Activated naive CD8-positive, alpha-beta T cell treated with anti-CD3 and anti-CD28 coated beads, Interleukin-2, amount 50 U/mL, for 24 hours (primary cell): ENCODE data around the gene ZCWPW1.
"Not testable (repeated sequence)": the region's sequence is repeated elsewhere in the genome, so short reads cannot be mapped to it uniquely, and the experiment has no call there.

Experiments
- ATAC-seq: fragments of 150-1000 bp; cut with Tn5 transposase; one replicate; pipeline ENCODE4 v1.10.0; 2021
- DNase-seq: peaks from one replicate; pipeline ENCODE4 v3.0.0; 2021
- H3K27ac Mint-ChIP-seq: one replicate; pipeline ENCODE4 v1.8.0; 2021; ENCODE audit warnings: mild to moderate bottlenecking, mixed read lengths
- H3K27me3 Mint-ChIP-seq: one replicate; pipeline ENCODE4 v1.8.0; 2021; ENCODE audit warnings: mixed read lengths
- H3K36me3 Mint-ChIP-seq: one replicate; pipeline ENCODE4 v1.8.0; 2021; ENCODE audit warnings: low read depth, mixed read lengths
- H3K4me1 Mint-ChIP-seq: one replicate; pipeline ENCODE4 v1.8.0; 2021; ENCODE audit warnings: mixed read lengths
- H3K4me3 Mint-ChIP-seq: one replicate; pipeline ENCODE4 v1.8.0; 2021; ENCODE audit warnings: mild to moderate bottlenecking, moderate library complexity, mixed read lengths
- H3K9me3 Mint-ChIP-seq: one replicate; pipeline ENCODE4 v1.8.0; 2021; ENCODE audit warnings: mixed read lengths

The ZCWPW1 gene

DNA sequence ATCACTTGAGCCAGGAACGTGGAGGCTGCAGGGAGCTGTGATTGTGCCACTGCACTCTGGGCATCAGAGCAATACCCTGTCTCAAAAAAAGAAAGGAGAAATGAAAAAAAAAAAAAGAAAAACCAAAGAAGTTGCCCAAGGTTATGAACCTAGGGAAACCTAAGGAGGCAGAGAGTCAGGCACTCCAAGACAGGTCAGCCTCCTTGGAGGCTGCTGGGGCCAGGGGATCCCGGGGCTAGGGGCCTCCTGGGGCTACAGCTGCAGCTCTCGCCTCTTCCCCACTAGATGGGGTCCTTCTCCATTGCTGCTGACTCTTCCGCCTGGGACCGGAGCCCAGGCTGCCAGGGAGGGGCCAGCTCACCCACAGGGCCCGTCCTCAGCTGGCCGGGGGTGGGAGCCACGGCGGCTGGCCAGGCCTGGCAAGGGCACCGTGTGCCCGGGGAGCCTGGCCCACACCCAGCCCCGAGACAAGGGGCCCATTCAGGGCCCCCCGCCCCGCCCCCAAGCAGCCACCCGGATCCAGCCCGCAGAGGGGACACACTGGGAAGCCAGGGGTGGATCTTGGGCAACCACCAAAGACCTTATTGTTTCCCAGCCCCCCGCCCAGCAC, 37.3 kb upstream of the ZCWPW1 start:
- ATAC-seq (no peak), DNase-seq (no peak)
- no peak overlapping the region for H3K27ac Mint-ChIP-seq

DNA sequence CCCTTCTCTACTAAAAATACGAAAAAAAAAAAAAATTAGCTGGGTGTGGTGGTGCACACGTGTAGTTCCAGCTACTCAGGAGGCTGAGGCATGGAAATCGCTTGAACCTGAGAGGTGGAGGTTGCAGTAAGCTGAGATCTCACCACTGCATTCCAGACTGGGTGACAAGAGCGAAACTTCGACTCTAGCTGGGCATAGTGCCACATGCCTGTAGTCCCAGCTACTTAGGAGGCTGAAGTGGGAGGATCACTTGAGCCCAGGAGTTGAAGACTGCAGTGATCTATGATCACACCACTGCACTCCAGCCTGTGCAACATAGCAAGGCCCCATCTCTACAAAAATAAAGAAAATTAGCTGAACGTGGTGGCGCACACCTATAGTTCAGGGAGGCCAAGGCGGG, 36.8 kb upstream of the ZCWPW1 start:
- DNase-seq (no peak), ATAC-seq (no peak)
- Mint-ChIP-seq H3K36me3 (peaks cover 5% of the 10 kb centered on the region), H3K27ac (no peak overlapping the region), H3K4me3 (no peak overlapping the region), H3K9me3 (no peaks in the 10 kb centered on the region), H3K4me1 (peaks cover 7% of the 10 kb centered on the region), H3K27me3 (no peaks in the 10 kb centered on the region)

More for the DNA sequence above, 37.3 kb upstream of the ZCWPW1 start:
- Mint-ChIP-seq H3K4me1 (peaks cover 9% of the 10 kb centered on the region), H3K4me3 (no peak overlapping the region), H3K36me3 (peaks cover 5% of the 10 kb centered on the region), H3K9me3 (no peaks in the 10 kb centered on the region), H3K27me3 (no peaks in the 10 kb centered on the region)

DNA sequence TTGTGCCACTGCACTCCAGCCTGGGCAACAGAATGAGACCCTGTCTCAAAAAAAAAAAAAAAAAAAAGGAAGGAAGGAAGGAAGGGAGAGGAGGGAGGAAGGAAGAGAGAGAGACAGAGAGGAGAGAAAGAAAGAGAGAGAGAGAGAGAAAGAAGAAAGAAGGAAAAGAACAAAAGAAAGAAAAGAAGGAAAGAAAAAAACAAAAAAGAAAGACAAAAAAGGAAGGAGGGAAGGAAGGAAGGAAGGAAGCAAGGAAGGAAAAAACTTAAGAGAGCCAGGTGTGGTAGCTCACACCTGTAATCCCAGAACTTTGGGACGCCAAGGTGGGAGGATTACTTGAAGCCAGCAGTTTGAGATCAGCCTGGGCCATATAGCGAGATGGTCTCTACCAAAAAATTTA, 36.3 kb upstream of the ZCWPW1 start:
- DNase-seq (no peak), ATAC-seq (no peak)
- peaks cover 4% of the 10 kb centered on the region for H3K4me1 Mint-ChIP-seq
- H3K27ac Mint-ChIP-seq: no peak overlapping the region
- H3K4me3 Mint-ChIP-seq: no peak overlapping the region
- H3K27me3 Mint-ChIP-seq: no peaks in the 10 kb centered on the region
- peaks cover 5% of the 10 kb centered on the region for H3K36me3 Mint-ChIP-seq
- no peaks in the 10 kb centered on the region for H3K9me3 Mint-ChIP-seq

DNA sequence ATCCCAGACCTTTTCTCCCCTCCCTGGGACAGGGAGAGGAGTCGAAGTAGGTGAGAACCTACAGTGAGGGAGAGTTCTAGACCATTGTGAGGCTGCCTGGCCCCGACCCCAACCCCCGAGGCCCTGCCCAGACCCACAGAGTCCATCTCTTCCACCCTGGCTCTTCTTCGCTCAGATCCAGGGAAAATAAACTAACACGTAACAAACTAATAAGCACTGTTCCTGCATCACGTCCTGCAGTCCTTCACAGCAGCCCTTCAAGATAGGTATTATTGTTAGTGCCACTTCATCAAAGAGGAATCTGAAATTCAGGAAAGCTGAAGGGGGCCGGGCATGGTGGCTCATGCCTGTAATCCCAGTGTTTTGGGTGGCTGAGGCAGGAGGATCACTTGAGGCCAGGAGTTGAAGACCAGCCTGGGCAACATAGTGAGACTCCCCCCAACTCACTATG, 35.7 kb upstream of the ZCWPW1 start, which contains the start of gene SPACDR:
Gene SPACDR (minus strand): TSS at position 51 of the 451 bp plus-strand sequence. CDS start 235 bp downstream, outside the sequence.
- Mint-ChIP-seq H3K4me1 (peaks cover 2% of the 10 kb centered on the region), H3K27me3 (no peaks in the 10 kb centered on the region), H3K4me3 (no peak within 1 kb of the TSS), H3K27ac (no peak within 1 kb of the TSS), H3K9me3 (no peaks in the 10 kb centered on the region), H3K36me3 (peaks cover 7% of the 10 kb centered on the region)
- no peak for ATAC-seq
- DNase-seq: no peak

DNA sequence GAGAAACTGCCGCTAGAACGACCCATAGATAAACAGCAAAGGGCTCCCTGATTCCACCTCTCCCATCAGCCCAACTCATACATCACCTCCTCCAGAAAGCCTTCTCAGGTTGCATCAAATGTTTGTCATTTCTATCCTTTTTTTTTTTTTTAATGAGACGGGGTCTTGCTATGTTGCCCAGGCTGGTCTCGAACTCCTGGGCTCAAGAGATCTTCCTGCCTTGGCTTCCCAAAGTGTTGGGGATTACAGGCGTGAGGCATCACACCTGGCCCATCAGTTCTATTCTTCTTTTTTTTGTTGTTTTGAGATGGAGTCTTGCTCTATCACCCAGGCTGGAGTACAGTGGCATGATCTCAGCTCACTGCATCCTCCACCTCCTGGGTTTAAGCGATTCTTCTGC, 28.5 kb upstream of the ZCWPW1 start:
- Mint-ChIP-seq H3K4me1 (no peaks in the 10 kb centered on the region), H3K27ac (no peak overlapping the region), H3K9me3 (no peaks in the 10 kb centered on the region), H3K36me3 (peaks cover 2% of the 10 kb centered on the region), H3K27me3 (no peaks in the 10 kb centered on the region), H3K4me3 (no peak overlapping the region)
- no peak for ATAC-seq
- no peak for DNase-seq

DNA sequence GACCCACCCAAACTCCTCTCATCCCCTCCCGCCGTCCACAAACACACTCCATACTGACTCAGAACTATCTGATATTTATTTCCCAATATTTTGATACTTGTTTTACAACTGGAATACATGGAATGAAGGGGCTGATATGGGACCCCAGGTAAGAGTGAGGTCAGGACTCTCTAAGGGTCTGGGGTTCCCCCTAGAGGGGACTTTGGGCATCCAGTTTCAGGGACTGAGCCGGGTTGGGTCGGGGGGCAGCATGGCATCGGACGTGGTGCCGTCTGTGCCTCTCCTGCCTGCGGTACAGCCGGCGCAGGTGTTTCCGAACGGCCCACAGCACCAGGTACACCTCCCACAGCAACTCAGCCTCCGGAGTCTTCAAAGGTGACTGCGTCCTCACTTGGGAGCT, 28.1 kb upstream of the ZCWPW1 start:
- Mint-ChIP-seq H3K4me3 (no peak overlapping the region), H3K9me3 (no peaks in the 10 kb centered on the region), H3K36me3 (peaks cover 2% of the 10 kb centered on the region), H3K27me3 (no peaks in the 10 kb centered on the region), H3K4me1 (no peaks in the 10 kb centered on the region), H3K27ac (no peak overlapping the region)
- DNase-seq (no peak), ATAC-seq (no peak)

DNA sequence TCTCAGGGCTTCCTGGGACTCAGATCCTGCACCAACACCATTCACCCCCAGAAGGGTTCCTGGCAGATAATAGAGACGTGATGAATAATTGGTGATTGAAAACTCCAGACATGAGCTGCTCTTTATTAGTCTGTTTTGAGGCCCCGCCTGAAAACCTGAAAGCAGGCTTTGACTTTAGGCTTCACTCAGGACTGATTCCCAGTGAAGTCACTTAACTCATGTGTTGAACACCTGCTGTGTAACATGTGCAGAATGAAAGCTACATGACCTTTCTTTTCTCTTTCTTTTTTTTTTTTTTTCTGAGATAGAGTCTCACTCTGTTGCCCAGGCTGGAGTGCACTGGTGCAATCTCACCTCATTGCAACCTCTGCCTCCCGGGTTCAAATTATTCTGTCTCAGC, 26.7 kb upstream of the ZCWPW1 start:
- ATAC-seq (no peak), DNase-seq (no peak)
- no peak overlapping the region for H3K4me3 Mint-ChIP-seq
- H3K36me3 Mint-ChIP-seq: peaks cover 2% of the 10 kb centered on the region
- H3K4me1 Mint-ChIP-seq: peaks cover 6% of the 10 kb centered on the region
- no peaks in the 10 kb centered on the region for H3K27me3 Mint-ChIP-seq
- no peak overlapping the region for H3K27ac Mint-ChIP-seq
- no peaks in the 10 kb centered on the region for H3K9me3 Mint-ChIP-seq

DNA sequence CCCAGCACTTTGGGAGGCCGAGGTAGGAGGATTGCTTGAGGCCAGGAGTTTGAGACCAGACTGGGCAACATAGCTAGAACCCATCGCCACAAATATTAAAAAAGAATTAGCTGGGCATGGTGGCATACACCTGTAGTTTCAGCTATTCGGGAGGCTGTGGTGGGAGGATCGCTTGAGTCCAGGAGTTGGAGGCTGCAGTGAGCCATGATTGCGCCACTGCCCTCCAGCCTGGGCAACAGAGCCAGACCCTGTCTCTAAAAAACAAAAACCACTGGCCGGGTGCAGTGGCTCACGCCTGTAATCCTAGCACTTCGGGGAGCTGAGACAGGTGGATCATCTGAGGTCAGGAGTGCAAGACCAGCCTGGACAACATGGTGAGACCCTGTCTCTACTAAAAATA, 25.4 kb upstream of the ZCWPW1 start:
- H3K27ac Mint-ChIP-seq, ATAC-seq, H3K4me1 Mint-ChIP-seq, H3K36me3 Mint-ChIP-seq, DNase-seq, H3K27me3 Mint-ChIP-seq, H3K4me3 Mint-ChIP-seq, H3K9me3 Mint-ChIP-seq: not testable (repeated sequence)

DNA sequence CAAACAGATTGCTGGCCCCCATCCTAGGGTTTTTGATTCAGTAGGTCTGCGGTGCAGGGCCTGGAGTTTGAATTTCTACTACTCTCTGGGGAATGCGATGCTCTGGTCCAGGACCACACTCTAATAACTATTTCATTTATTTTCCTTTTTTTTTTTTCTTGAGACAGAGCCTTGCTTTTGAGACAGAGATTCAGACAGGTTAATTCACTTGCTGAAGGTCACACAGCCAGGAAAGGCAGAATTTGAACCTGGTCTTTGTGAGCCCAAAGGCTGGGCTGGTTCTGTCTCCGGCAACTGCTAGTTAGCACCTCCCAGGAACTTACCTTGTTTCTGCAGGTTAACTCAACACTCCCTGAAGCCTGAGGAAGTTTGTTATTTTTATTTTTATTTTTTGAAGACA, 24.0 kb upstream of the ZCWPW1 start:
- Mint-ChIP-seq H3K27me3 (no peaks in the 10 kb centered on the region), H3K36me3 (no peaks in the 10 kb centered on the region), H3K4me3 (no peak overlapping the region), H3K9me3 (no peaks in the 10 kb centered on the region), H3K4me1 (peaks cover 7% of the 10 kb centered on the region), H3K27ac (no peak overlapping the region)
- DNase-seq (no peak), ATAC-seq (no peak)

DNA sequence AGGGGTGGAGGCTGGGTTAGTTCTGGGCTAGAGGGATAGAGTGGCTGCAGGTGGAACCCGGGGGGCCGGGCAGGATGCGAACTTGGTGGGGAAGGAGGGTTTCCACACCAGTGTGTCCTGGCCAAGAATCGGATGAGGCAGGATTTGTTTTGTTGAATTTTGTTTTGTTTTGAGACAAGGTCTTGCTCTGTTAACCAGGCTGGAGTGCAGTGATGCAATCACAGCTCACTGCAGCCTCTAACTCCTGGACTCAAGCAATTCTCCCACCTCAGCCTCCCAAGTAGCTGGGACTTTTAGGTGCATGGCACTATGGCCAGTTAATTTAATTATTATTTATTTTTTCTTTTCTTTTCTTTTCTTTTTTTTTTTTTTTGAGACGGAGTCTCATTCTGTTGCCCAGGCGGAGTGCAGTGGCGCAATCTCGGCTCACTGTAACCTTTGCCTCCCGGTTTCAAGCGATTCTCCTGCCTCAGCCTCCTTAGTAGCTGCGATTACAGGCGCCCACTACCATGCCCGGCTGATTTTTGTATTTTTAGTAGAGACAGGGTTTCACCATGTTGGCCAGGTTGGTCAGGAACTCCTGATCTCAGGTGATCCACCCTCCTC, 20.8 kb upstream of the ZCWPW1 start:
- no peaks in the 10 kb centered on the region for H3K9me3 Mint-ChIP-seq
- ATAC-seq (no peak), DNase-seq (no peak)
- H3K36me3 Mint-ChIP-seq: no peaks in the 10 kb centered on the region
- no peaks in the 10 kb centered on the region for H3K27me3 Mint-ChIP-seq
- no peak overlapping the region for H3K27ac Mint-ChIP-seq
- peaks cover 20% of the 10 kb centered on the region for H3K4me1 Mint-ChIP-seq
- H3K4me3 Mint-ChIP-seq: no peak overlapping the region

DNA sequence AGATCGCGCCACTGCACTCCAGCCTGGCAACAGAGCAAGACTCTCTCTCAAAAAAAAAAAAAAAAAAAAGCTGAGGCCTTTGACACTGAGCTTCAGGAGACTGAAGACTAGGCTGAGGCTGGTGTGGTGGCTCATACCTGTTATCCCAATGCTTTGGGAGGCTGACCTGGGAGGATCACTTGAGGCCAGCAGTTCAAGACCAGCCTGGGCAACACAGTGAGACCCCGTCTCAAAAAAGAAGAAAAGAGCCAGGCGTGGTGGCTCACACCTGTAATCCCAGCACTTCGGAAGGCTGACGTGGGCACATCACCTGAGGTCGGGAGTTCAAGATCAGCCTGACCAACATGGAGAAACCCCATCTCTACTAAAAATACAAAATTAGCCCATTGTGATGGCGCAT, 18.9 kb upstream of the ZCWPW1 start:
- DNase-seq, H3K27me3 Mint-ChIP-seq, H3K4me3 Mint-ChIP-seq, H3K9me3 Mint-ChIP-seq, H3K36me3 Mint-ChIP-seq, ATAC-seq, H3K27ac Mint-ChIP-seq: not testable (repeated sequence)
- peaks cover 26% of the 10 kb centered on the region for H3K4me1 Mint-ChIP-seq

DNA sequence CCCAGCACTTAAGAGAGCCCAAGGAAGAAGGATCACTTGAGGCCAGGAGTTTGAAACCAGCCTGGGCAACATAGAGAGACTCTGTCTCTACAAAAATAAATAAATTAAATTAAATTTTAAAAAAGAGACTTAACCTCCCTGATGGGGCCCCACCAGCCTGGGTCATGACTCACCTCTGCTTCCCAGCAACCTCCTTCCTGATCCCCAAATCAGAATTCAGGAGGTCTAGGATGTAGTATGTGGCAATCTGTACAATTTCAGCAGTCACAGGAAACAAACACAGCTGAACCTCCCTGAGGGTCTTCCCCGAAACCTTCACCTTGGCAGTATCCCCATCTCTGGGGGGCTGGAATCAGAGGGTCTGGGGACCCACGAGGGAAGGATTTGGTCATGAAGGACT, 17.5 kb upstream of the ZCWPW1 start:
- Mint-ChIP-seq H3K4me1 (peaks cover 26% of the 10 kb centered on the region), H3K27me3 (no peaks in the 10 kb centered on the region), H3K4me3 (no peak overlapping the region), H3K27ac (no peak overlapping the region), H3K36me3 (no peaks in the 10 kb centered on the region), H3K9me3 (no peaks in the 10 kb centered on the region)
- ATAC-seq (no peak), DNase-seq (no peak)

DNA sequence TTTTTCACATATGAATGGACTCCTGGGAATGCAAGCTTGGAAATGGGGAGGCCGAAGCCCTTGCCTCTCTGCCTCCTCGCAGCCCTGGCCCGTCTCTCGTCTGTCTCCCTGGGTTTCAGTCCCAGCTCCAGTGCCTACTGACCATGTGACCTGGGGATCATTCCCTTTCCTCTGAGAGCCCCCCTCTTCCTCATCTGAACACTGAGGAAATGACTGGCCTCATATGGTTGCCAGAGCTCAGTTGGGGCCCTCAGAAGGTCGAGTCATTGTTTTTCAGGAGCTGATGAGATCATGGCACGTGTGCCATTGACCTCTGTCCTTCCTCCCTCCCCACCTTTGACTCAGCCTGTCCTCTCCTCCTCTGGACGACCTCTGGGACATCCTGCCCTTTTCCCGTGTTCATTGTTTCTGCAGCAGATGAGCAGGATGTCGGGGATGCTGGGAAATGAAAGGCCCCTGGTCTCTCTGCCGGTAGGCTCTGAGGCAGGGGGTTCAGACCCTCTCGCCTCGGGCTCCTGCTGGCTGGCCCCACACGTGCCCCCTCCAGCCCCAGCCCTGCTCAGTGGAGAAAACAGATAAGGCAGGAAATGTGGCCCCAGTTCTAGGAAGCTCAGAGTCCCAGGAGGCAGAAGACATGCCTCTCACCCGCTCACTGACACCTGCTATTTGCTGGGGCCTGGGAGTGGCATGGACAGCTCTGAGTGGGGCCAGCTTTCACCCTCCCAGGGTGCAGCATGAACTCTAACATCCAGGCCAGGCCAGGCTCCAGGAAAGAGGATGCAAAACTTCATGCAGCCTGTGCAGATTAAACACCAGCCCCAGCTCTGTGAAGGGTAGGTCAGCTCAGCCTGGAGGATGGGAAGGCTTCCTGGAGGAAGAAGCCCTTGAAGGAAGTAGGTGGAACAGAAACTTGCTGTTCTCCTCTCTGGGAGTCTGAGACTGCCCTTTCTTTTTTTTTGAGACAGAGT, 16.1 kb upstream of the ZCWPW1 start:
- Mint-ChIP-seq H3K27ac (peak overlapping the region; percentile 77), H3K4me3 (no peak overlapping the region), H3K4me1 (peaks cover 19% of the 10 kb centered on the region)

DNA sequence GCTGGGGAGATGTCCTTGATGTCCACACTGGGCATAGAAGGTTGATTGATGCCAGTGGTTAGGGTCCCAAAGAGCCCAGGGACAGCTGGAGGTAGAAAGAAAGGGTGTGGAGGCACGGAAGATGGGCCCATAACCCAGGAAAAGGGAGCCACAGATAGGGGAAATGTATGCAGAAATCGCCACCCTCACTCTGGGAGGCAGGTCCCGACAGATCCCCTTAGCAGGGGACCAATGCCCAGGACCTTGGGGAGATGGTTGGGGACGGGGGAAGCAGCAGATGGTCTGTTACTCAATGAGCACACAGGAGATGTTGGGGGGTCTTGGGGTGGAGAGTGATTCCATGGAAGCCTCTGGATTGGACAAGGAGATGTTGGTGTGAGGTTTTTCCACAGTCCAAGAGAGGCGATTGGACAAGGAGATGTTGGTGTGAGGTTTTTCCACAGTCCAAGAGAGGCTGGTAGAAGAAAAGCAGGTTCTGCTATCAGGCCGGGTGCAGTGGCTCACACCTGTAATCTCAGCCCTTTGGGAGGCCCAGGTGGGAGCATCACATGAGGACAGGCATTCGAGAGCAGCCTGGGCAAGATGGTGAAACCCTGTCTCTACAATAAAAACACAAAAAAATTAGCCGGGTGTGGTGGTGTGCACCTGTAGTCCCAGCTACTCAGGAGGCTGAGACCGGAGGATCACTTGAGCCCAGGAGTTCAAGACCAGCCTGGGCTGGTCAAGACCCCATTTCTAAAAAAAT, 14.8 kb upstream of the ZCWPW1 start:
- Mint-ChIP-seq H3K9me3 (no peaks in the 10 kb centered on the region), H3K4me1 (peaks cover 19% of the 10 kb centered on the region), H3K27ac (no peak overlapping the region), H3K36me3 (no peaks in the 10 kb centered on the region), H3K27me3 (no peaks in the 10 kb centered on the region), H3K4me3 (no peak overlapping the region)
- no peak for ATAC-seq
- DNase-seq: no peak

More for the DNA sequence above, 16.1 kb upstream of the ZCWPW1 start:
- DNase-seq (no peak), ATAC-seq (peak; percentile 71)
- H3K36me3 Mint-ChIP-seq: no peaks in the 10 kb centered on the region
- no peaks in the 10 kb centered on the region for H3K27me3 Mint-ChIP-seq
- no peaks in the 10 kb centered on the region for H3K9me3 Mint-ChIP-seq
